HL-60 (cell line): Measurements from ENCODE around the gene PRSS56.

Experiments used
- DNase-seq, 2 experiments: peaks; one replicate each; pipeline ENCODE4 v3.0.0-alpha.2; 2010 to 2020; ENCODE audit warnings: low read depth in 1 of 2, low spot score in 1 of 2
- H3K27ac ChIP-seq: fragments of 250-450 bp; sonication (Bioruptor Pico); replicated peaks from 2 replicates; pipeline ENCODE4 v1.5.1; 2020; ENCODE audit warnings: mild to moderate bottlenecking, moderate library complexity
- H3K27me3 ChIP-seq: fragments of 250-450 bp; sonication (Bioruptor Pico); 2 replicates; pipeline ENCODE4 v1.5.1; 2021; ENCODE audit warnings: mild to moderate bottlenecking, moderate library complexity; ENCODE audit not compliant: insufficient read depth, poor library complexity, severe bottlenecking
- H3K4me3 ChIP-seq: replicated peaks from 2 replicates; pipeline ENCODE4 v1.5.1; 2011; ENCODE audit warnings: mild to moderate bottlenecking, control low read depth, low read length; ENCODE audit not compliant: insufficient read depth
- CTCF ChIP-seq: IDR thresholded peaks from one replicate; pipeline ENCODE4 v1.5.1; 2011; ENCODE audit warnings: low read length, control low read depth, inconsistent platforms; ENCODE audit not compliant: insufficient read depth
- GABPA ChIP-seq: IDR thresholded peaks from 2 replicates; pipeline ENCODE4 v1.6.1; 2012; ENCODE audit warnings: low read depth
- POLR2AphosphoS5 ChIP-seq: IDR thresholded peaks from 2 replicates; pipeline ENCODE4 v1.6.1; 2012; ENCODE audit warnings: low read depth
- REST ChIP-seq: IDR thresholded peaks from 2 replicates; pipeline ENCODE4 v1.6.1; 2012; ENCODE audit warnings: low read depth; ENCODE audit not compliant: insufficient replicate concordance
- SPI1 ChIP-seq: IDR thresholded peaks from 2 replicates; pipeline ENCODE4 v1.6.1; 2012; ENCODE audit warnings: low read depth, mild to moderate bottlenecking, borderline replicate concordance

The PRSS56 gene

GRCh38 chr2:232542715-232543467 is 22.7 kb downstream of the PRSS56 start:
- Histone ChIP-seq H3K4me3 (no peak overlapping the region), H3K27ac (no peak overlapping the region), H3K27me3 (no peaks in the 10 kb centered on the region)
- TF ChIP-seq POLR2AphosphoS5 (peak; percentile 45; the same call in 1 of the 2 replicates), REST (no peak), GABPA (no peak), CTCF (no peak), SPI1 (no peak)
- no peak for DNase-seq

- H3K27me3 ChIP-seq = no peaks in the 10 kb centered on the region
- no peak for DNase-seq
- H3K27ac ChIP-seq = no peak overlapping the region
- no peak overlapping the region for H3K4me3 ChIP-seq
- TF ChIP-seq CTCF (no peak), POLR2AphosphoS5 (no peak), SPI1 (no peak), GABPA (no peak), REST (no peak)
Observed at GRCh38 chr2:232543491-232543890, 23.3 kb downstream of the PRSS56 start.

GRCh38 chr2:232543928-232544631 is 23.9 kb downstream of the PRSS56 start:
- H3K4me3 ChIP-seq = no peak overlapping the region

GRCh38 chr2:232544674-232545073 is 24.5 kb downstream of the PRSS56 start:
- DNase-seq = no peak
- H3K27ac ChIP-seq = no peak overlapping the region
- TF ChIP-seq CTCF (no peak), POLR2AphosphoS5 (0 out of 2 replicates have a peak, but pooled peaks have one; percentile 10), GABPA (no peak), SPI1 (no peak), REST (no peak)
- H3K4me3 ChIP-seq = no peak overlapping the region
- no peaks in the 10 kb centered on the region for H3K27me3 ChIP-seq

More at GRCh38 chr2:232543928-232544631, 23.9 kb downstream of the PRSS56 start:
- Histone ChIP-seq H3K27ac (no peak overlapping the region), H3K27me3 (no peaks in the 10 kb centered on the region)
- TF ChIP-seq POLR2AphosphoS5 = 0 out of 2 replicates have a peak, but pooled peaks have one; percentile 5
- TF ChIP-seq SPI1 = no peak
- no peak for DNase-seq
